HFFc6 (cell line): ENCODE data around the gene CFAP410. TPM values are rescaled to one million over a fixed set of nuclear protein-coding genes. Genes with fewer than 3 reads are reported as not detected.
"Not testable (repeated sequence)": the region's sequence is repeated elsewhere in the genome, so short reads cannot be mapped to it uniquely, and the experiment has no call there.

Experiments used
- DNase-seq: peaks from one replicate; pipeline ENCODE4 v3.0.0-alpha.2; 2018
- H3K27ac Mint-ChIP-seq: 2 replicates; pipeline ENCODE4 v1.8.0; 2020; ENCODE audit warnings: mild to moderate bottlenecking, mixed read lengths
- H3K27me3 Mint-ChIP-seq: 2 replicates; pipeline ENCODE4 v1.8.0; 2021; ENCODE audit warnings: mild to moderate bottlenecking, moderate library complexity, mixed read lengths; ENCODE audit not compliant: insufficient read depth
- H3K36me3 Mint-ChIP-seq: 2 replicates; pipeline ENCODE4 v1.8.0; 2021; ENCODE audit warnings: low read depth, mixed read lengths
- H3K4me1 Mint-ChIP-seq: 2 replicates; pipeline ENCODE4 v1.8.0; 2020; ENCODE audit warnings: low read depth, mixed read lengths
- H3K4me3 Mint-ChIP-seq: 2 replicates; pipeline ENCODE4 v1.8.0; 2020; ENCODE audit warnings: mild to moderate bottlenecking, moderate library complexity, mixed read lengths
- H3K9me3 Mint-ChIP-seq: 2 replicates; pipeline ENCODE4 v1.8.0; 2020; ENCODE audit warnings: mild to moderate bottlenecking, mixed read lengths
- CTCF ChIP-seq: fragments of 200-600 bp; sonication (generic); IDR thresholded peaks from 2 replicates; pipeline ENCODE4 v1.5.0; 2021; ENCODE audit warnings: antibody characterized with exemption, mild to moderate bottlenecking
- total RNA-seq, 6 experiments: library from RNA; stranded (reverse); fragmentation: NEBNext Ultra II Directional; extraction: Animal tissue kit (Norgen Biotek cat#: 25700); gene quantifications; 2 replicates in 1 of 6; 3 replicates in 5 of 6; pipeline ENCODE4 v1.2.3, GENCODE V29; 2021

CFAP410 gene
- total RNA-seq, 6 experiments from 2014 or later = 7.5 to 13.0 (median 9.7) TPM

GRCh38 chr21:44366586-44367211 lies 27.5 kb upstream of the CFAP410 start:
- H3K27me3 Mint-ChIP-seq = no peaks in the 10 kb centered on the region; the same call in 1 of the 2 replicates
- DNase-seq = no peak
- H3K4me3 Mint-ChIP-seq = no peak overlapping the region
- no peak for TF ChIP-seq CTCF
- H3K9me3 Mint-ChIP-seq = peaks cover 41% of the 10 kb centered on the region
- no peaks in the 10 kb centered on the region for H3K4me1 Mint-ChIP-seq
- peaks cover 13% of the 10 kb centered on the region for H3K36me3 Mint-ChIP-seq
- H3K27ac Mint-ChIP-seq = no peak overlapping the region

GRCh38 chr21:44365967-44366585 lies 26.9 kb upstream of the CFAP410 start:
- Mint-ChIP-seq H3K4me1 (no peaks in the 10 kb centered on the region), H3K4me3 (no peak overlapping the region), H3K36me3 (peaks cover 13% of the 10 kb centered on the region), H3K27me3 (no peaks in the 10 kb centered on the region; the same call in 1 of the 2 replicates), H3K27ac (no peak overlapping the region), H3K9me3 (peaks cover 36% of the 10 kb centered on the region)
- no peak for TF ChIP-seq CTCF
- DNase-seq = no peak

- peaks cover 31% of the 10 kb centered on the region for H3K9me3 Mint-ChIP-seq
- TF ChIP-seq CTCF = no peak
- no peak for DNase-seq
- no peaks in the 10 kb centered on the region for H3K4me1 Mint-ChIP-seq
- H3K4me3 Mint-ChIP-seq = no peak overlapping the region
- H3K36me3 Mint-ChIP-seq = peaks cover 13% of the 10 kb centered on the region
- H3K27me3 Mint-ChIP-seq = no peaks in the 10 kb centered on the region; the same call in 1 of the 2 replicates
- H3K27ac Mint-ChIP-seq = no peak overlapping the region
Measured at GRCh38 chr21:44365251-44365966, 26.2 kb upstream of the CFAP410 start.

GRCh38 chr21:44364151-44365053 lies 25.2 kb upstream of the CFAP410 start:
- no peak overlapping the region for H3K27ac Mint-ChIP-seq
- no peak for DNase-seq
- H3K36me3 Mint-ChIP-seq = peaks cover 13% of the 10 kb centered on the region
- H3K4me1 Mint-ChIP-seq = no peaks in the 10 kb centered on the region
- no peak overlapping the region for H3K4me3 Mint-ChIP-seq
- H3K9me3 Mint-ChIP-seq = peaks cover 28% of the 10 kb centered on the region
- no peak for TF ChIP-seq CTCF
- H3K27me3 Mint-ChIP-seq = no peaks in the 10 kb centered on the region; the same call in 1 of the 2 replicates

- TF ChIP-seq CTCF = no peak
- DNase-seq = no peak
- H3K9me3 Mint-ChIP-seq = peaks cover 33% of the 10 kb centered on the region
- H3K27me3 Mint-ChIP-seq = peaks cover 6% of the 10 kb centered on the region; the same call in 1 of the 2 replicates
- peaks cover 13% of the 10 kb centered on the region for H3K36me3 Mint-ChIP-seq
- H3K4me3 Mint-ChIP-seq = no peak overlapping the region
- no peaks in the 10 kb centered on the region for H3K4me1 Mint-ChIP-seq
- H3K27ac Mint-ChIP-seq = no peak overlapping the region
Measured at GRCh38 chr21:44363278-44363677, 24.1 kb upstream of the CFAP410 start.

GRCh38 chr21:44361903-44362302 lies 22.7 kb upstream of the CFAP410 start:
- not testable (repeated sequence) for H3K4me1 Mint-ChIP-seq, DNase-seq, H3K4me3 Mint-ChIP-seq, H3K27ac Mint-ChIP-seq, H3K36me3 Mint-ChIP-seq
- H3K9me3 Mint-ChIP-seq = peaks cover 26% of the 10 kb centered on the region; the same call in 1 of the 2 replicates
- peaks cover 10% of the 10 kb centered on the region for H3K27me3 Mint-ChIP-seq
